Measurements from ENCODE around the gene GRID1.
"Not testable (repeated sequence)": the region's sequence is repeated elsewhere in the genome, so short reads cannot be mapped to it uniquely, and the experiment has no call there.

GRID1 gene

DNA sequence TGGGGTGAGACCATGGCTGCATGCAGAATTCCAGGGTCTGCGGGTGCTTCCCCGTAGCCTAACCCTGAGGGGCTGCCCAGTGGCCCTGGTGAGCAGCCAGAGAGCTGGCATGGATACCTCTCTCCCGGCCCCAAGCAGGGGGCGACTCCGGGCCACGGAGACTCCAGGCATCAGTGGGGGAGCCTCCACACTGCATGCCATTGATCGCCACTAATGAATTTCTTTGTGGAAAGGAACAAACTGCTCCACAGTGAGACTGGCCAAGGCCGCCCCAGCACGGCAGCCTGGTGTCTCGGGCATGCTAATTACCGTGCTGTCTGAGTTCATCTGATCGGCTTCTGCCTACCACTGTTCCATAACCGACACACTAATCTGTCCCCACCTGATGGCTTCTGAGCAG lies 184.4 kb downstream of the GRID1 start:
- no peak for DNase-seq

- no peak for DNase-seq
These were observed 185.7 kb downstream of the GRID1 start for GRCh38 chr10:86180861-86181260.

DNA sequence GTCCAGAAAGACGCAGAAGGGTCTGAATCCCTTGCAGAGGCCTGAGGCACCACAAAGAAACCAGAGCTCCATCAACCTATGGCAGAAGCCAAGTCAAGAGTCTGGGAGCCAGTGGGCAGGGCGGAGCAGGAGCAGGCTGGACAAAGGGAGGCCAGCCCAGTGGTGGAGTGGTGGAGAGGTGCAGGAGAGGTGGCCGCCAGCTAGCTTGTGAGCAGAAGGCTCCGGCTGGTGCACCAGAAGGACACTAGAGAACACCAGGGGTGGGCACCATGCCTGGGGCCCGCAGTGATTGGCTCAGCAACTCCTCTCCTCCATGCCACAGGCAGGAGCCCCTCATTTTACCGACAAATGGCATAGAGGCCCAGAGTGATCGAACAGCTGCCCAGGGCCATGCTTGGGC lies 186.6 kb downstream of the GRID1 start:
- no peak for DNase-seq

GRCh38 chr10:86179153-86179524 lies 187.5 kb downstream of the GRID1 start:
- no peak for DNase-seq

DNA sequence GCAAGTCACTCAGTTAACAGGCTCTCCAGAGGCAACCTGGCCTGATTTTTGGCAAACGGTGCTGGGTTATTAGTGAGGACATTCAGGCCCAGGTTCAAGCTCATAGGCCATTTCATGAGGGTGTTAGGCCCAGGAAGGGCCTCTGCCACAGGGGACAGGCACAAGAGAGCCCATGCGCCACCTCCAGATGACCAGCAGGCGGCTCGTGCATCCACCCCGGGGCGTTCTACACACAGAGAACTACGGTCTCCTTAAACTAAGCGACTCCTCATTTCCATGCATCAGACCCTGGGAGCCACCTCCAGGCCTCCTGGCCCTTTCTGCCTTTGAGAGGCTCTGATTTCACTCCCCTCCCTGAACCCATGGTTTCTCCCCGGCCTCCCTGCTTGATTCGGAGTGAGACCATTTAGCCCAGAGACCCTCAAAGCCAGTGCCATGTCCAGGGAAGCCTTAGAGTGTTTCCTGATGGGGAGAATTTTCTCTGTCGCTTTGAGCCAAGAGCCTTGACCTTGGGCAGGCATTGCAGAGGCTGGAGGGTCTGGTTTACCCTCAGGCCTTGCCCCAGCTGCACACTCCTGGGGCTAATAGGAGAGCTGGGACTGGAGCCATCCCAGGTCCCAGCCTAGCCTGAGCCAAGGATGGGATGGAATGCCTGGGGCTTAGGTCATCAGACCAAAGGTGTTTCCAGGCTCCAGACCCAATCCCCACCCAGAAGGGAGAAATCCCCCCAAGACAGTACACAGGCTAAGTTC lies 188.0 kb downstream of the GRID1 start:
- DNase-seq, result no peak

DNA sequence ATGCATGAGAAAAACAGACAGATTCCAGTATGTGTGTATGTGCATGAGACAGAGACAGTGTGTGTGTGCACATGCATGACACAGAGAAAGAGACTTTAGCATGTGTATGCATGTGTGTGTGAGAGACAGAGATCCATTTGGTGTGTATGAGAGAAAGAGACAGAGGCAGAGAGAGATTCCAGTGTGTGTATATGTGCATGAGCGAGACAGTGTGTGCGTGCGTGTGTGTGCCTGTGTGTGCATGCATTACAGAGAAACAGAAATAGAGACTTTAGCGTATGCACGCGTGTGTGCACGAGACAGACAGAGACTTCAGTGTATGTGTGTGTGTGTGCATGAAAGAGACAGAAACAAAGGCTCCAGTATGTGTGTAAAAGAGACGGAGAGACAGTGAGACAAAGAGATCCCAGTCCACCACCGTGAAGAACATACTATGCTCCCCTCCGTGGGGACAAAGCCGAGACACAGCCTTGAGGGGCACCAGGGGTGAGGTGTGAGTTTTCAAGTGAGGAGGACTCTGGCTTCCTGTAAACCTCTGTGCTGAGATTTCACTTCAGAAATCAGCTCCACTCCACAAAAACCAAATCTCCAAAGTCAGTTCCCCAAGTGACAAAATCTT lies 188.9 kb downstream of the GRID1 start:
- no peak for DNase-seq

GRCh38 chr10:86176850-86177536 lies 189.6 kb downstream of the GRID1 start:
- DNase-seq, result no peak

DNA sequence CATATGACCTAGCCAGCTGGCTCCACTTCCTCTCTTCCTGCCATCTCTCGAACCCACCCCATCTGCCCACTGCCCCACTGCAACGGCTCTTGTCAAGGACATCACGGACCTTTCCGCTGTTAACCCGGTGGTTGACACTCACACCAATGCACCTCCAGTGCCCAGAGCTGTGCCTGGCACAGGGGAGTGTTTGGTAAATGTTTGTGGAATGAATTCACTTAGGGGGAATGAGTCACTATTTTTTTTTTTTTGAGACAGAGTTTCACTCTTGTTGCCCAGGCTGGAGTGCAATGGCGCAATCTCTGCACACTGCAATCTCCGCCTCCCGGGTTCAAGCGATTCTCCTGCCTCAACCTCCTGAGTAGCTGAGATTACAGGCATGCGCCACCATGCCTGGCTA lies 191.1 kb downstream of the GRID1 start:
- not testable (repeated sequence) for DNase-seq

DNA sequence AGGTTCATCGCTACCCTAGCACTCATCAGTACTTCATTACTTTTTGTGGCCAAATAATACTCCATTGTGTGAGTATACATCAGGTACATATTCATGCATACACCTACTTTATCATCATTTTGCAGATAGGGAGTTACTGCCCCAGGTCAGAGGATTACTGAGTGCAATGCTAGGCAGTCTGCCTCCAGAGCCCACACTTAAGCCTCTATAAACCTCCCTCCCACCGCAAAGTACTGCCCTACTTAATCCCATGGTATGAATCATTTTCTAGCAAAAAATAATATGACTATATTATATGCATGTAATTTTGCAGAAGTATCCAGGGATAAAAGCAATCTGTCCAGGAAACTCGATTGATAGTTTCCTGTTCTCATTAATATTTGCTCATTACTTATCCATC lies 194.3 kb downstream of the GRID1 start:
- DNase-seq, result no peak

GRCh38 chr10:86170255-86171108 lies 196.1 kb downstream of the GRID1 start:
- no peak for DNase-seq

- no peak for DNase-seq
These were observed 196.9 kb downstream of the GRID1 start for GRCh38 chr10:86169506-86170254.

DNA sequence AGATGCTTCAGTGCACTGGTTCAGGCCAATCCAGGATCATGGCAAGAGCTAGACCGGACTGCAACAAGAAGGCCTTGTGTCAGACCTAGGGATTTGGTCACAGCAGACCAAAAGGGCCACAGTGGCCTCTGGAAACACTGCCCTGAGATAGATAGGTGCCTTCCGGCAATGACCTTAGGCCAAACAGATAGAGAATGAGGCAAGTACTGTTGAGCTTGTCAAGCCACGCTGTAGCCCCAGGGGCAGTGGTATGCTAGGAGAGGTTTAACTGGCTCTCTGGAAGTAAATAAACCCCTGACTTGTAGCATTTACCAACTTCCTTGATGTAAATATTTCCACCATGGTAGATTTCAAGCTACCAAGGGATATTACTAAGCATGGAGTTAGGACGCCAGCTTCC lies 197.5 kb downstream of the GRID1 start:
- DNase-seq, result no peak

DNA sequence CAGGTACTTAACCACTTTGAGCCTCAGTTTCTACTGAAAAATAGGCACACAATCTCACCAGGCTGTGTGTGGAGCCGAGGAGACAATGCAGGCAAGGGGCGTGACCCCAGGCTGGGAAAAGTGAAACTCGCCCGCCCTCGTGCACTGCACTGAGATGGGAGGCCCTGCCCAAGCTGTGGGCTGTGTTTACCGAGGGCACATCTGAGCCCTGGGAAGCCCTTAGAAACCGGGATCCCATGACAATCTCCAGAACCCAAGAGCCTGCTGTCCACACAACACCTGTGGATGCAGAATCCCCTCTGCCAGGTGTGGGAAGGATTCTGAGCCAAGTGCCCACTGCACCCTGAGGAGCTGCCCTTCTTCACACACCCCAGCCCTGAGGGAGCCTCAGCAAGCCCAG lies 198.3 kb downstream of the GRID1 start:
- no peak for DNase-seq

- no peak for DNase-seq
These were observed 198.8 kb downstream of the GRID1 start for GRCh38 chr10:86167762-86168128.

DNA sequence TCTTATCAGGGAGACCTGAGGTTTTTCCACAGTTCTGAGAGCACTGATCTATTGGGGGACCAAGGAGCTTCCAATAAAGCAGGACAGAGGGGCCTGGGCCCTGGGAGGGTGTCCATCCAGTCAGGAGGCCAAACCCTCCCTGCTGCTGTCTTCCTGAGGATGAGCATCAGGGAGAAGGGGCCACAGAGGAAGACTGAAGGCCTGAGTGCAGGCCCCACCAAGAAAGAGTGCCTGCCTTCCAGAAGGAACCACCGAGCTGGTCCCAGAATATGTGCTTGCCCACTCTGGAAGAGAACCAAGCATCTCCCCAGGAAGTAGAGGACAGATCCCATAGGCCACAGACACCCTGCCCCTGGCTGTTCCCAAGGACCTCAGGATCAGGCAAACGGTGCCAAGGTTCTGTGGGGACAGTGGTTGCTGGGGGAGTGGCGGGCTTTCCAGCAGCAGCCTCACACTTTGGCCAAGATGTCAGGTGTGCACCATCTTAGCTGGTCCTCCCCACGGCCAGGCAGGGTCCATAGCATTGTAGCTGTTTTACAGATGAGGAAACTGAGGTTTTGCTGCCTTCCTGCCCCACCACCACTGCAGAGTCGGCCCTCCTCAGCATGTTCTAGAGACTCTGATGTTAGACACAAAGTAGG lies 199.4 kb downstream of the GRID1 start:
- no peak for DNase-seq

DNA sequence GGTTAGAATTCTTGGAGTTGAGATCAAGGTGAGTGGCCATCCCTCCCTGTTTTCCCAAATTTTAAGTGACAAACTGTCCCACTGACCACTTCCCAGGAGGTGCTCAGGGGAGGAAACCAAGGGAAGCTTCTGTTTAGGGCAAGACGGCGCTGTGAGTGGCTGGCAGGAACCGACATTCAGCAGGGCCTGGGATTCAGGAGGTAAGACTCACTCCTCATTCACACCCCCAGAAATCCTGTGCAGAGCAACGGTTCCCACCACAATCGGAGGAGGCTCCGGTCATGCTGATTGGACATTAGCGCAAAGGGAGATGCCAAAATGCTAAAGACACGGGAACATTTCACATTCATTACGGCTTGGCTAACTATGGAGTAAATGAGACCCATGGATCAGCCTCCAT lies 200.9 kb downstream of the GRID1 start:
- no peak for DNase-seq

GRCh38 chr10:86164960-86165630 lies 201.5 kb downstream of the GRID1 start:
- no peak for DNase-seq

- DNase-seq, result no peak
These were observed 202.3 kb downstream of the GRID1 start for GRCh38 chr10:86164174-86164774.

DNA sequence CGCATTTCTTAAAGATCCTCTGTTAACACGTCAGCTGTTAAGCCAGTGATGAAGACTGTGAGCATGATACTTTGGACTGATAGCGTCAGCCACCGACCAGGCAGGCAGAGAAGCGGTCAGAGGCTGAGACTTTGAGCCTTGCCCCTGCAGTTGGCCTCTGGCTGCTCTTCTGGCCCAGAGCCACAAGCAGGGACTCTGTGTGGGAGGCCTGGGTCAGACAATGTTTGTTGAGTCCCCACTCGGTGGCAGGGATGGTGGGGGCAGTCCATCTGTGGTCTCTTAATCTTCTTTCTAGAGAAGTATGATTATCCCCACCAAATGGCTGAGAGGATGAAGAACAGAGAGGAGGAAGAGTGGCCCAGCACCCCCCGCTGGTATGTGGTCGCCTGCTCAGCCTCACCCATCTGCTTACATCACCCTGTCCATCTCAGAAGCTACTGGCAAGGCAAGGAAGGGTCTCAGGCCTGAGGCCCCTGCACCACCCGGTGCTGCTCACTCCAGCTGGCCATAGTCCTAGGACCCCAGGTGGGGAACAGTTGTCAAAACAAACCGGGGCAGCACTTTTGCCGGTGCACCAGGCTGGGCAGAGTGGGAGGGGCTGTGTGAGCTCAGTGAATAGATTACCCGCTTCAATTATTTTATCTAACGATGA lies 202.9 kb downstream of the GRID1 start:
- no peak for DNase-seq

GRCh38 chr10:86162696-86163400 lies 203.7 kb downstream of the GRID1 start:
- DNase-seq, result no peak

Data from activated T-cell treated with anti-CD3 and anti-CD28 coated beads, Interleukin-2, amount 50 U/mL, for 1 hour (primary cell).